Measurements from ENCODE around the gene FAP. TPM values are rescaled to one million over a fixed set of nuclear protein-coding genes. Genes with fewer than 3 reads are reported as not detected.

Gene FAP
- total and polyA plus RNA-seq, 2 donors (not counting 3 experiments of a cell fraction or from before 2014, with no cell fraction given), result 1.1 TPM; not detected in 1

GRCh38 chr2:162261032-162261945 lies 18.0 kb upstream of the FAP start:
- Histone ChIP-seq H3K36me3 (ENCODE audit: control insufficient read depth in 2 of 2, extremely low read depth in 1 of 2, insufficient read depth in 2 of 2, low read length in 2 of 2) (no peaks in the 10 kb centered on the region), H3K79me2 (ENCODE audit: control insufficient read depth, insufficient read depth, low read length) (no peaks in the 10 kb centered on the region), H3K4me1 (ENCODE audit: control insufficient read depth, extremely low read depth, insufficient read depth, low read length) (peaks cover 14% of the 10 kb centered on the region), H3K9me3 (replicated peaks; ENCODE audit: control insufficient read depth, insufficient read depth, low read length) (no peaks in the 10 kb centered on the region), H3K9ac (replicated peaks; ENCODE audit: extremely low read depth, insufficient read depth, low read length) (no peak overlapping the region), H3K27me3 (ENCODE audit: control insufficient read depth in 2 of 2, insufficient read depth in 2 of 2, low read length in 2 of 2) (no peaks in the 10 kb centered on the region), H4K20me1 (replicated peaks; ENCODE audit: control insufficient read depth, extremely low read depth, insufficient read depth, low read length) (no peaks in the 10 kb centered on the region), H3K9me1 (replicated peaks; ENCODE audit: control insufficient read depth, extremely low read depth, insufficient read depth, low read length) (no peaks in the 10 kb centered on the region), H3K4me3 (replicated peaks in 1 of 3; ENCODE audit: insufficient read depth in 1 of 3, low read depth in 1 of 3, low read length in 3 of 3) (no peak overlapping the region), H3K4me2 (ENCODE audit: insufficient read depth, low read length) (peak overlapping the region; percentile 46), H3K27ac (ENCODE audit: insufficient read depth, low read depth, low read length) (no peak overlapping the region), H2AFZ (ENCODE audit: low read depth, low read length) (peak overlapping the region; percentile 77)
- peak; percentile 9 for TF ChIP-seq GATA2 (IDR thresholded peaks at IDR 0.05; ENCODE audit: insufficient read depth, insufficient read length, low read depth, low read length)
- no peak for TF ChIP-seq JUN (IDR thresholded peaks at IDR 0.05; ENCODE audit: borderline replicate concordance, insufficient read depth, insufficient read length, low read depth)
- no peak for TF ChIP-seq CTCF (IDR thresholded peaks at IDR 0.05; ENCODE audit: extremely low read depth in 1 of 2, insufficient read depth in 1 of 2, low read depth in 1 of 2, low read length in 2 of 2)
- TF ChIP-seq FOS (IDR thresholded peaks at IDR 0.05; ENCODE audit: borderline replicate concordance, insufficient read depth, low read length), result peak; percentile 35
- TF ChIP-seq MAX (IDR thresholded peaks at IDR 0.05; ENCODE audit: insufficient read depth, insufficient read length), result no peak
- no peak for TF ChIP-seq EZH2 (IDR thresholded peaks at IDR 0.05; ENCODE audit: borderline replicate concordance, low read depth, low read length, severe bottlenecking)
- TF ChIP-seq POLR2AphosphoS5 (IDR thresholded peaks at IDR 0.05; ENCODE audit: insufficient read depth, low read depth, low read length), result no peak
- CTCF ChIA-PET, result interaction anchor here (0.9 to 2.6 kb wide), 5 partner anchors 9 to 40 kb away, joined by 3 to 17 read pairs (median 4); no protein-coding TSS in a partner anchor
- dilution Hi-C loops (cut with MboI; ENCODE audit: extremely low pct_ligation_motif_present, low sequenced_read_pairs) (no loop called here), intact Hi-C loops (cut with micrococcal nuclease) (loop anchor here (1.0 kb wide), 1 partner anchor 17 kb away; no protein-coding TSS in a partner anchor)
- DNase-seq (ENCODE audit: low read depth, low spot score) (peak; percentile 57), FAIRE-seq (peak; percentile 83)
- POLR2A ChIA-PET, result no interaction called here
- BruUV-seq (replicated peaks), result no TSS peak
